22Rv1 (cell line): ENCODE measurements around the gene CKS1B.

ENCODE experiments used
- CTCF ChIP-seq: fragments of 450-650 bp; IDR thresholded peaks from 2 replicates; pipeline ENCODE4 v1.5.1; 2017; ENCODE audit warnings: mild to moderate bottlenecking
- ZFX ChIP-seq: fragments of 450-650 bp; IDR thresholded peaks from 2 replicates; pipeline ENCODE4 v1.6.1; 2017; ENCODE audit warnings: antibody characterized with exemption, borderline replicate concordance

GRCh38 chr1:154973344-154974101 lies 958 bp upstream of the CKS1B start:
- TF ChIP-seq CTCF (peak; percentile 62), ZFX (no peak)
